ENCODE data around the gene PATJ. TPM values are rescaled to one million over a fixed set of nuclear protein-coding genes. Genes with fewer than 3 reads are reported as not detected.
"Not testable (repeated sequence)": the region's sequence is repeated elsewhere in the genome, so short reads cannot be mapped to it uniquely, and the experiment has no call there.

The PATJ gene
- total and polyA plus RNA-seq, 2 experiments from 2014 or later, result 10.8 to 18.7 TPM

DNA sequence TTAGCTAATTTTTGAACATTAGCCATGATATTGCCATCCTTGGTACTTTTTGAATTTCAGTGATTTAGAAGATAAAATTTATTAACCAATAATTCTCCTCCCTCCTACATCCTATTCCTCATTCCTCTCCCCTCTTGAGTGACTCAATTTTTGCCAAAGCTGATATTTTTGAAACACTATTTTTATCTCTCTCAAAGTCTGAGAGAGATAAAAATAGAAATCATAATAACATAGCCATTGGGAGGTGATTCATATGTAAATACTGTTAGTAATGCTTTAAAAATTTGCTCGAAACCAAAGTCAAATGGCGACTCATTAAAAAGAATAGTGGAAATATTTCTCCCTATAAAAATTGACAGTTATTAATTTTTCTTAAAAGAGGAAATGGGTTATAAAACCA is 97.4 kb downstream of the PATJ start:
- no peak overlapping the region for H3K27ac ChIP-seq
- peaks cover 20% of the 10 kb centered on the region for H3K4me1 ChIP-seq (ENCODE audit: low read depth)
- no peaks in the 10 kb centered on the region for H3K36me3 ChIP-seq
- TF ChIP-seq, protein P1, sequence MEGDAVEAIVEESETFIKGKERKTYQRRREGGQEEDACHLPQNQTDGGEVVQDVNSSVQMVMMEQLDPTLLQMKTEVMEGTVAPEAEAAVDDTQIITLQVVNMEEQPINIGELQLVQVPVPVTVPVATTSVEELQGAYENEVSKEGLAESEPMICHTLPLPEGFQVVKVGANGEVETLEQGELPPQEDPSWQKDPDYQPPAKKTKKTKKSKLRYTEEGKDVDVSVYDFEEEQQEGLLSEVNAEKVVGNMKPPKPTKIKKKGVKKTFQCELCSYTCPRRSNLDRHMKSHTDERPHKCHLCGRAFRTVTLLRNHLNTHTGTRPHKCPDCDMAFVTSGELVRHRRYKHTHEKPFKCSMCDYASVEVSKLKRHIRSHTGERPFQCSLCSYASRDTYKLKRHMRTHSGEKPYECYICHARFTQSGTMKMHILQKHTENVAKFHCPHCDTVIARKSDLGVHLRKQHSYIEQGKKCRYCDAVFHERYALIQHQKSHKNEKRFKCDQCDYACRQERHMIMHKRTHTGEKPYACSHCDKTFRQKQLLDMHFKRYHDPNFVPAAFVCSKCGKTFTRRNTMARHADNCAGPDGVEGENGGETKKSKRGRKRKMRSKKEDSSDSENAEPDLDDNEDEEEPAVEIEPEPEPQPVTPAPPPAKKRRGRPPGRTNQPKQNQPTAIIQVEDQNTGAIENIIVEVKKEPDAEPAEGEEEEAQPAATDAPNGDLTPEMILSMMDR (IDR thresholded peaks at IDR 0.05; ENCODE audit: low read depth, low read length), result no peak
- H3K27me3 ChIP-seq, result no peaks in the 10 kb centered on the region
- H3K4me3 ChIP-seq, result no peak overlapping the region
- no peaks in the 10 kb centered on the region for H3K9me3 ChIP-seq (ENCODE audit: low read depth)
- DNase-seq (ENCODE audit: low read depth in 1 of 2, low spot score in 1 of 2), result peak in 1 of 2 donors; percentile 56

DNA sequence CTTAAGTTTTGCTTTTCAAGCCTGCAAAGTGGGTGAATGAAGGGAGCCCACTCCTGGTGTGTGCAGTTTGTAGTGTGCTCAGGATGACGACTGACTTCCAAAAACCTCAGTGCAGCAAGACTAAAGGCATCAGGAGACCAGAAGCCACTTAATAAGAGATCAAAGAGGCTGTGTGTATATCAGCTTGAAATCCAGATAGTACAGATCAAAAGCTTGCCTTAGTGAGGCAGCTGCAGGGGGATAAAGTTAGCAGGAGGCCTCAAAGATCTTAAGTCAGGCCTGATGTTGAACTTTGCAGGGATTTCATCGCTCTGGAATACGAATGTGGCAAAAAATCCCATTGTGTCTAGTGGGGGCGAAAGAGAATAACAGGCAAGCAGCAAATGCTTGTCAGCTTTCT is 99.8 kb downstream of the PATJ start:
- H3K4me3 ChIP-seq, result no peak overlapping the region
- H3K36me3 ChIP-seq, result no peaks in the 10 kb centered on the region
- H3K9me3 ChIP-seq (ENCODE audit: low read depth), result no peaks in the 10 kb centered on the region
- peak overlapping the region; percentile 58 for H3K27ac ChIP-seq
- TF ChIP-seq, protein P1 (IDR thresholded peaks at IDR 0.05; ENCODE audit: low read depth, low read length), result no peak
- no peaks in the 10 kb centered on the region for H3K27me3 ChIP-seq
- H3K4me1 ChIP-seq (ENCODE audit: low read depth), result peaks cover 20% of the 10 kb centered on the region
- no peak for DNase-seq (ENCODE audit: low read depth in 1 of 2, low spot score in 1 of 2)

DNA sequence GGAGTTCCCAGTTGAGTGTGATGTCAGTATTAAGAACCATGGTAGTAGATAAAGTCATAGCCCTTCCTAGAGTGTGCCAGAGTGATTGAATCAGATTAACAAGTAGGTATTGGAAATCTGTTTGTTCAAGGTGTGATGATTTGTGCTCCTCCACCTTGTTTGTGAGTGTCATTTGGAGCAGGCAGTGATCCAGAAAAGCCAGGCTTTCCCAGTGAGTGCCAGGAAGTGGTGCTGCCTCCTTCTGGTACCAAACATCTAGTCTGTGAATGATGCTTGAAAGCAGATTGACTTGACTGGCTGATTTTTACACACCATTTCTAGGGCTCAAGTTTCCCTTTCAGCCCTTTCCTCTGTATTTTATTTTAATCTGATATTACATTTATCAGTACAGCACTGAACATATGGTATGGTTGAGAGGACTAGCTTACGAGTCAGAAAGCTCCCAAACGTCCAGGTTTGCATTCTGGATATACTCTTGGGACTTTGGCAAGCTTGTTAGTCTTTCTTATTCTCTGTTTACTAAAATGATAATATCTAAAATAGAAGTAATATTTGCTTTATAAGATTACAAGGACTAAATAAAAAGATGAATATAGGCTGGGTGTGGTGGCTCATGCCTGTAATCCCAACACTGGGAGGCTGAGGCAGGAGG is 100.7 kb downstream of the PATJ start:
- TF ChIP-seq, protein P1 (IDR thresholded peaks at IDR 0.05; ENCODE audit: low read depth, low read length), result no peak
- Histone ChIP-seq H3K27ac (no peak overlapping the region), H3K4me3 (no peak overlapping the region), H3K36me3 (no peaks in the 10 kb centered on the region), H3K4me1 (ENCODE audit: low read depth) (peaks cover 20% of the 10 kb centered on the region), H3K27me3 (no peaks in the 10 kb centered on the region), H3K9me3 (ENCODE audit: low read depth) (no peaks in the 10 kb centered on the region)
- DNase-seq (ENCODE audit: low read depth in 1 of 2, low spot score in 1 of 2), result peak in 1 of 2 donors; percentile 22

DNA sequence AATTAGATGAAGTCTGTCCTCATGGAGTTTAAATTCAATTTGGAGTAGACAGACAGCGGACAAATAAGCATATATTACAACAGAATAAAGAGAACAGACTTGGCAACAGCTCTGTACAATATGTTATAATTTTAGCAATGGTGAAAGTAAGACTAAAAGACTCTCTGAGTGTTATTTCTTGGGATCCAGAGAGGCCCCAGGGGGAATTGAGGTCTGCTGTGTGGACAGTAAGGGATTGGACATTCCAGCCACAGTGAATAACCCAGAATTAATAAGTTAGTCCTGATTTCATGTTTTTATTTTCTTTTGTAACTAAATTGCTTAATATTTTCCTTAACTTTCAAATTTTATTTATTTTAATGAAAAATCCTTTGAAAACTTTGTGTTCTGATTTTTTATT is 101.7 kb downstream of the PATJ start:
- TF ChIP-seq, protein P1 (IDR thresholded peaks at IDR 0.05; ENCODE audit: low read depth, low read length), result no peak
- H3K4me1 ChIP-seq (ENCODE audit: low read depth), result peaks cover 20% of the 10 kb centered on the region
- H3K27ac ChIP-seq, result no peak overlapping the region
- no peaks in the 10 kb centered on the region for H3K9me3 ChIP-seq (ENCODE audit: low read depth)
- DNase-seq (ENCODE audit: low read depth in 1 of 2, low spot score in 1 of 2), result no peak
- no peaks in the 10 kb centered on the region for H3K36me3 ChIP-seq
- H3K27me3 ChIP-seq, result no peaks in the 10 kb centered on the region
- no peak overlapping the region for H3K4me3 ChIP-seq

DNA sequence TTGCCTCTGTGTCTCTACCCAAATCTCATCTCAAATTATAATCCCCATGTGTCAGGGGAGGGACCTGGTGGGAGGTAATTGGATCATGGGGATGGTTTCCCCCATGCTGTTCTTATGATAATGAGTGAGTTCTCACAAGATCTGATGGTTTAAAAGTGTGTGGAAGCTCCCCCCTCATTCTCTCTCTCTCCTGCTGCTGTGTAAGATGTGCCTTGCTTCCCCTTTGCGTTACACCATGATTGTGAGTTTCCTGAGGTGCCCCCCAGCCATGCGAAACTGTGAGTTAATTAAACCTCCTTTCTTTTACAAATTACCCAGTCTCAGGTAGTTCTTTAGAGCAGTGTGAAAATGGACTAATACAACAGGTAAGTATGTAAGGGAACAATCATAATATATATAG is 102.4 kb downstream of the PATJ start:
- H3K4me1 ChIP-seq (ENCODE audit: low read depth), result peaks cover 17% of the 10 kb centered on the region
- DNase-seq (ENCODE audit: low read depth in 1 of 2, low spot score in 1 of 2); H3K4me3 ChIP-seq: not testable (repeated sequence)

DNA sequence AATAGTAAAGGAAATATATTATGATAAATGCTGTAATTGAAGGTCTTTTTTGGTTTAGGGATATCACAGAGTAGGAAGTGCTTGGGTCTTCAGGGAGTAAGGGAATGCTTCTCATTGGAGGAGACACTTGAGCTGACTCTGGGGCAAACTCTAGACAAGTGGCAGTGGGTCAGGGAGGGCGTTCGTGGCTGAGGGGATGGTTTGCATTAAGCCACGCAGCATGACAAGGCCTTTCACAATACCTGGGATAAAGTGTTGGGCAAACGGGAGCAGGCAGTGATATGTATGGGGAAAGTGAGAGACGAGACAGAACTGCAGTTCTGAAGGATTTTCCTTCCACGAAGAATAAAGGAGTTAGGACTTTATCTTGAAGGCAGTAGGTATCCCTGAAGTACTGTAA is 109.0 kb downstream of the PATJ start:
- Histone ChIP-seq H3K4me3 (no peak overlapping the region), H3K36me3 (no peaks in the 10 kb centered on the region), H3K27me3 (no peaks in the 10 kb centered on the region), H3K9me3 (ENCODE audit: low read depth) (no peaks in the 10 kb centered on the region), H3K27ac (no peak overlapping the region), H3K4me1 (ENCODE audit: low read depth) (peaks cover 2% of the 10 kb centered on the region)
- DNase-seq (ENCODE audit: low read depth in 1 of 2, low spot score in 1 of 2), result peak in 1 of 2 donors; percentile 21
- TF ChIP-seq, protein P1 (IDR thresholded peaks at IDR 0.05; ENCODE audit: low read depth, low read length), result no peak

More for the DNA sequence above, 102.4 kb downstream of the PATJ start:
- not testable (repeated sequence) for H3K27ac ChIP-seq; H3K9me3 ChIP-seq (ENCODE audit: low read depth); H3K27me3 ChIP-seq; H3K36me3 ChIP-seq
